IPS DF 6.9 (cell line): ENCODE results near the gene SIM1.

Experiments
- DNase-seq: peaks from one replicate; pipeline ENCODE4 v3.0.0-alpha.2; 2013; ENCODE audit warnings: low read depth, low spot score
- H3K27ac ChIP-seq: one replicate; pipeline ENCODE4 v1.5.1; 2013; ENCODE audit warnings: low read length, control low read depth
- H3K27me3 ChIP-seq: 2 replicates; pipeline ENCODE4 v1.6.1; 2013; ENCODE audit warnings: mild to moderate bottlenecking, low read length; ENCODE audit not compliant: control insufficient read depth, insufficient read depth
- H3K36me3 ChIP-seq: 2 replicates; pipeline ENCODE4 v1.6.1; 2013; ENCODE audit warnings: low read length; ENCODE audit not compliant: control insufficient read depth, insufficient read depth
- H3K4me1 ChIP-seq: 2 replicates; pipeline ENCODE4 v1.6.1; 2013; ENCODE audit warnings: low read length; ENCODE audit not compliant: control insufficient read depth, insufficient read depth
- H3K4me3 ChIP-seq: 2 replicates; pipeline ENCODE4 v1.5.1; 2013; ENCODE audit warnings: mild to moderate bottlenecking, low read length
- H3K9me3 ChIP-seq: 2 replicates; pipeline ENCODE4 v1.6.1; 2013; ENCODE audit warnings: low read length, inconsistent platforms; ENCODE audit not compliant: control insufficient read depth, insufficient read depth
- WGBS: extraction: QIAGEN DNeasy Blood & Tissue Kit; methylation state at CpG from one replicate; pipeline ENCODE4 v1.1.7; 2013; ENCODE audit warnings: mixed read lengths, missing lambda C conversion rate; ENCODE audit not compliant: insufficient read length, insufficient coverage; 5-methylcytosine and 5-hydroxymethylcytosine counted together

The SIM1 gene

DNA sequence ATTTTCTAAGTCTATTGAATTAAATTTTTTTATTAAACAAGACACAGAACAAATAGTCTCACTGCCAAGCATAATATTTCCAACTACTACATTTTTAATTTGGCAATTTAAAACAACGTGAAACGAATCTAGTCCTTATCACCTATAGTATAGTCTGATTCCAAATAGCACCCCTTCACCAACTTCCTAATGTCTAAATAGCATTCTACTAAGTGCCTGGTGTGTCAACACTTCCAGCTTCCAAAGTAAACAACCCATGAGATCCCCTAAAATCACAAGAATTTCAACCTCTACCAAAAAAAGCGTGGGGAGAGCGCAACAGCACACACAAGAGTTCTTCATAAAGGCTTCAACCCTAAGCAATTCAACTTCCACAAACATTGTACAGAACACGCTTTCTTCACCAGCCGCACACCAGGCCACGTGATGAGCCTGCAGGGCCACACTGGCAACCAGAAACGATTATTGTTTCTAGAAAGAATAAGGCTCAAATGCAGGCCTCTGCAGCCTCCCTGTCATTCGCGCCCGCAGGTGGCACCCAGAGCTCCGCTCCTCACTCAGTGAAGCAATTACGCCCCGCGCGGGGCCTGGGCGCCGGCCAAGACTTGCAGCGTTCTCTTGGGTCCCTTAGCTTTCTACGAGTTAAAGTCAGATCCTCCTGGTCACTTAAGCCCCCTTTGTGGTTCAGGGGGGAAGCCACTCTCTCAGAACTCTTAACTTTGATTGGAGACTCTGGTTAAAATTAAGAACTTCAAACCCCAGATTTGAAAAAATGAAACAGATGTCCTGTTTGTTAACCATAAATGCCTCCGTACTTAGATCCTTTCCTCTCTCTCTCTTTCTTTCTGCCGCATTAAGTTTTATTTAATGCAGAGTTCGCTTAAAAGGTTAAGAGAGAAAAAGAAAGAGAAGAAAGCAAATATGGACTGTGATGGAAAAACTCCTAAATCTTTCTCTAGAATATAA, 18.3 kb downstream of the SIM1 start:
- H3K36me3 ChIP-seq = no peaks in the 10 kb centered on the region
- H3K27me3 ChIP-seq = peaks cover 60% of the 10 kb centered on the region
- WGBS = no CpG with 5 or more reads among the region's 23 CpGs

DNA sequence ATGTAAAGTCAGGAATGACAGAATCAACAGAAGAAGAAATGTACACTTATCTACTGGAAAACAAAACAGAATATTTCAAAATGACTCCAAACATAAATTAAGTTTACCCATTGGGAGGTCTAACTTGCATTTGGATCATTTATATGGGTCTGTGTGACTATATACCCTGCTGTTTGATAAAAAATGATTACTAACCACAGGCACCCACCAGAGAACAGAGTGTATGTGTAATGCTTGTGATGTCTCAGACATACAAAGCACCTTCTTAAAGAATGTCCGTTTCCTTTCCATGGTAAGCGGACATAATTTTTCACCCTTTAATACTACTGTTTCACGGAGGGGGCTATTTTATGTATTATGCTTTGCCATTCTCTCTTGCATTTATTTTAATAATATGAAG, 19.2 kb downstream of the SIM1 start:
- Histone ChIP-seq H3K27ac (no peak overlapping the region), H3K4me1 (peaks cover 13% of the 10 kb centered on the region), H3K4me3 (no peak overlapping the region), H3K27me3 (peaks cover 51% of the 10 kb centered on the region), H3K9me3 (no peaks in the 10 kb centered on the region), H3K36me3 (no peaks in the 10 kb centered on the region)
- no peak for DNase-seq
- WGBS = no CpG with 5 or more reads among the region's 3 CpGs

More for the DNA sequence above, 18.3 kb downstream of the SIM1 start:
- DNase-seq = no peak
- Histone ChIP-seq H3K4me3 (no peak overlapping the region), H3K9me3 (no peaks in the 10 kb centered on the region), H3K27ac (no peak overlapping the region), H3K4me1 (peaks cover 13% of the 10 kb centered on the region)

DNA sequence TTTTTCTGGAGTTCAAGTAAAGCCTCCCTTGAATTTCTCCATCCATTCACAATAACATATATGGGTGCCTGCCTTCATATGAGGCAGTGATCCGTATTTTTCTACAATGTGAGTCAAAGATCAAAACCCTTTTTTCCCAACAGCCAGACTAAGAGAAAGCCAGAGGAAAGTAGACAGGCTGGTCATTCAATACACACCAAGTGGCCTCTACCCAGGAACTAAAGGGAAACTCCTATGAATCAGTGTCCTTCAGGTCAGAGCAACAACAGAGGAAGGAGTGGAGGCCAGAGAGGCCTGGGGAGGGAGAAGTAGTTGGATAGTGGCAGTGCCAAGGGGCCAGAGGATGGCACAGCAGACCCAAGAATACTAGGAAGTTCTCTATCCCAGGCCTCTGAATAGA, 23.8 kb downstream of the SIM1 start:
- no peaks in the 10 kb centered on the region for H3K4me1 ChIP-seq
- no CpG with 5 or more reads among the region's 1 CpG for WGBS
- no peaks in the 10 kb centered on the region for H3K36me3 ChIP-seq

DNA sequence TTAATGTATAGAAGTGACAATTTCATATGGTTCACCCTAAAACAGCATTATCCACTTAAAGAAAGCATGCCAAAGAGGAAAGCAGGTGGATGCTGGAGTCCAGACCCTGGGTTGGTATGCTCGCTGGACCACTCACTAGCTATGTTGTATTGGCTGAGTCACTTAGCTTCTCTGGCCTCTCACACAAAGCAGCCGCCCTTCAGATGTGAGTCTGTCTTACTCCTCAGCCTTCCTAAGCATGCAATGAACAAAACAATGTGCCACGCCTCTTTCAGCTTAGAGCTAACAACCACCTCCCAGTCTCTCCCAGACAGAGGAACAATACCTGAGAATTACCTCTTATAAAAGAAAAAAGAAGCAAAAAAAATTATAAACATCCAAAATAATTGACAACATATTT, 29.4 kb downstream of the SIM1 start:
- Histone ChIP-seq H3K4me3 (no peak overlapping the region), H3K36me3 (no peaks in the 10 kb centered on the region)

More for the DNA sequence above, 23.8 kb downstream of the SIM1 start:
- no peak for DNase-seq
- H3K27me3 ChIP-seq = peaks cover 6% of the 10 kb centered on the region
- H3K27ac ChIP-seq = no peak overlapping the region
- no peaks in the 10 kb centered on the region for H3K9me3 ChIP-seq
- no peak overlapping the region for H3K4me3 ChIP-seq

DNA sequence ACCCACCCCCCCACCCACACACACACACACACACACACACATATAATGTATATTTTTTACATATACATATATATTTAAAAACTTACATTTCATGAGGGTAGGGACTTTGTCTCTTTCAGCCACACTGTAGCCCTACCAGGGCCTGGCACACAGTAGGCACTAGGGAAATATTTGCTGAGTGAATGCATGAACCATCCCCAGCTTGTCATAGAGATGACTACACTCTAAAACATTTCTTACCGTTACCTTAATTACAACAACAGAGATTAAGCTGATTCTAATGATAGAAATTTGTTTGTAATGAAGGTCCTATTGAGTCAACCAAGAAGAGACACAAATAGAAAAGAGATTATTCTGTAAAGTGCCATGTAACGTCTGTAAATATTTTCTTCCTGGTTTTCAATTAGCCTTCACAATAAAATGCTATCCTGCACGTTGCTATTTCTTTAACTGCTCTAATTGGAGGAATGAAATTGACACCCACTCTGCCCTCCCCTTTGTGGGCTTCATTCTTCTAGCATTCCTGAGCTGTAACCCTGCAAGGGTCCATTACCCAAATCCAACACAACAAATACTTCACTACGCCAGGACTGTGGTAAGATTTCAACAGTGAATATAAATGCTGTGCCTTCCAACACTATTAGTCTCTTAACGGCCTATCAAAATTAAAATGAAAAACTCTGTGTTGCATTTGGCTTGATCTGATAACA, 30.8 kb downstream of the SIM1 start:
- Histone ChIP-seq H3K27ac (no peak overlapping the region), H3K36me3 (no peaks in the 10 kb centered on the region), H3K27me3 (no peaks in the 10 kb centered on the region), H3K4me3 (no peak overlapping the region), H3K9me3 (no peaks in the 10 kb centered on the region), H3K4me1 (no peaks in the 10 kb centered on the region)
- no peak for DNase-seq
- no CpG with 5 or more reads among the region's 5 CpGs for WGBS

More for the DNA sequence above, 29.4 kb downstream of the SIM1 start:
- no peak for DNase-seq
- no CpG with 5 or more reads among the region's 3 CpGs for WGBS
- Histone ChIP-seq H3K27ac (no peak overlapping the region), H3K27me3 (no peaks in the 10 kb centered on the region), H3K4me1 (no peaks in the 10 kb centered on the region), H3K9me3 (no peaks in the 10 kb centered on the region)

DNA sequence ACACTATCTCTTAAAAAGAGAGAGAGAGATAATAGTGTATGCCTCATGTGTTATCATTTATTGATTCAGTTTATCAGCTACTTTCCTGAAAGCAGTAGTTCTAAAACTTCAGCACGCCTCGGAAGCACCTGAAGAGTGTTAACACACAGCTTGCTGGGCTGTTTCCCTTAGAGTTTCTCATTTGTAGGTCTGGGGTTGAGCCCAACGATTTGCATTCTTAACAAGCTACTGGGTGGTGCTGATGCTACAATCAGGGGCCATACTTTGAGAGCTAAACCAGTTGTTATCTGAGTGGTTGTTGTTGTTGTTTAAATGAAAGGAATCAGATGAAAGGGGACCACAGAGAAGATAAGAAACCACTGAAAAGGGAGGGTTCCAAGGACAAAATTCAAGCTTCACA, 32.6 kb downstream of the SIM1 start:
- Histone ChIP-seq H3K4me1 (no peaks in the 10 kb centered on the region; the same call in 1 of the 2 replicates), H3K4me3 (no peak overlapping the region), H3K27me3 (no peaks in the 10 kb centered on the region), H3K27ac (no peak overlapping the region), H3K36me3 (no peaks in the 10 kb centered on the region), H3K9me3 (no peaks in the 10 kb centered on the region)
- no peak for DNase-seq
- no CpG with 5 or more reads among the region's 3 CpGs for WGBS

DNA sequence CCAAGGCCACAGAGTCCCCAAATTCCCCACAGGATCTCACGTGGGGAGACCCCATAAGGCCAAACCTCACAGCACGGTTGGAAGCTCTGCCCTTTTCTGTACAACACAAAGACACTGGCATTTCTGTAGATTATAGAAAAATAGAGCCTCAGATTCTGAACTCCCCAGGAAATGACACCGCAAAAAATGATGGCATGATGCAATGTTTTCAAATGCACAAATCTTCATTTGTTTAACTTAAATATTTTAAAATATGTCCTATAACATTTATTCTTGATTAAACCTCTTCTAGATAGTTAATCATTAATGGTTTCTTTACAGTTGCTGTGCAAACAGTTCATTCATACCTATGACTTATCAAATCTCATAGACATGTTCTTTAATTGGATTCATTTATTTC, 33.8 kb downstream of the SIM1 start:
- WGBS = no CpG with 5 or more reads among the region's 3 CpGs
- Histone ChIP-seq H3K4me3 (no peak overlapping the region), H3K4me1 (peaks cover 2% of the 10 kb centered on the region; the same call in 1 of the 2 replicates)

DNA sequence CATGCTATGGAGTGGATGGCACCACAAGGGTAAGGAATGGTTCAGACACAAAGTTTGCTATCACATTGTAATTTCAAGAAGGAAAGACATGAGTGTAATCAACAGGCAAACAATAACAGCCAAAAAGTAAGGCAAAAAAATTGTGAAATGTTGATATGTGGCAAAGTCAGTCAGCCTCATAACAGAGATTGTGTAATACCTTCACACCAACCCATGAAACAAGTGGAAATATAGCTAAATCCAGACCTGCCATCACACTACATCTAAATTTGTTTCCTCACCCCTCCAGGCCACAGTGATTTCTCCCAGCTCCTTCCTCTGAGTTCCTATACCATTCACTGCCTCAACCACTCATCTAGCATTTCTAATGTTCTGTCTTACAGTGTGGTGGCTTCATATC, 37.3 kb downstream of the SIM1 start:
- Histone ChIP-seq H3K9me3 (no peaks in the 10 kb centered on the region), H3K4me1 (peaks cover 2% of the 10 kb centered on the region; the same call in 1 of the 2 replicates), H3K27ac (no peak overlapping the region), H3K36me3 (no peaks in the 10 kb centered on the region), H3K27me3 (no peaks in the 10 kb centered on the region), H3K4me3 (no peak overlapping the region)
- no peak for DNase-seq

More for the DNA sequence above, 33.8 kb downstream of the SIM1 start:
- Histone ChIP-seq H3K9me3 (no peaks in the 10 kb centered on the region), H3K27ac (no peak overlapping the region), H3K36me3 (no peaks in the 10 kb centered on the region), H3K27me3 (no peaks in the 10 kb centered on the region)
- DNase-seq = no peak

DNA sequence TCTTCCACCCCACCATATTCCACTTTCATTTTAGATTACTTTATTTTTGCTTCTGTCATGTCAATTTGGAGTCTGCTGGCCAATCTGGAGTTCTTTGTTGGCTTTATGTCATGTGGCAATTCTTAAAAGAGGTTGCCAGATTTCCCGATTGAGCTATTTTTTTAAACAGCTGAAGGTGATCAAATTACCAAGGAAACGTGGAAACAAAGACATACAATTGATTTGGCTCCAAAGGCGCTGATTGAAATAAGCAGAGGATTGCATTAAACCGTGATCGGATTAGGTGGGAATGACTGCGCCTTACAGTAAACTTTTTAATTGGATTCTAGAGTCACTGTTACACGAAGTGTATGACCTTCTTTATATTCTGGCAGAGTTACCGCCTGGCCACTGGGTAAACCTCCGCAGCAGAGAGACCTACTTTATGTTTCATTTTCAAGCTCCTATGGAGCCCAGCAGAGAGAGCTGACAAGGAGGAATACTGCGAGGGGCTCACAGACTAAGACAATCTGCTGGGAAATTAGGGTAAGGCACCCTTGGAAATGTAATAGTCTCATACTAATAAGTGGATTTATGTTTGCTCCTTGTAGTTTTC, 37.9 kb downstream of the SIM1 start:
- Histone ChIP-seq H3K4me1 (peaks cover 2% of the 10 kb centered on the region; the same call in 1 of the 2 replicates), H3K27me3 (no peaks in the 10 kb centered on the region), H3K36me3 (no peaks in the 10 kb centered on the region), H3K4me3 (no peak overlapping the region), H3K27ac (no peak overlapping the region), H3K9me3 (no peaks in the 10 kb centered on the region)
- no CpG with 5 or more reads among the region's 10 CpGs for WGBS
- no peak for DNase-seq

DNA sequence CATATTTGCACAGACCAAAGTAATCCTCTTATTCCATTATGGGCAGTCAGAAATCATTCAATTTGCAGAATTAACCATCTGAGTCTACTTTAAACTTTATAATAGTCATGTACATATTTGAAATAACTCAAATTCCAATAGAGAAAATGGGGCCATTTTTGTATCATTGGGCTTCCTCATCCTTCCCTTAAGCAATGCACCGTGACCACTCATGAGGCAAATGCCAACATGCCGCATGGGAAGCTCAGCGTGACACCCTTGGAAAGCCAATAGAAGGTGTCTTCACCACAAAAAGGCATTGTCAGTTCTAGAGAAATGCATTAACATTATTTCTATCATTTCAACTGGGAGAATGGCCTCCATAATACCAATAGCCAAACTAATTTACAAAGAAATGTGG, 38.5 kb downstream of the SIM1 start:
- H3K27me3 ChIP-seq = no peaks in the 10 kb centered on the region
- H3K4me1 ChIP-seq = peaks cover 2% of the 10 kb centered on the region; the same call in 1 of the 2 replicates
- no CpG with 5 or more reads among the region's 3 CpGs for WGBS
- H3K9me3 ChIP-seq = no peaks in the 10 kb centered on the region
- no peaks in the 10 kb centered on the region for H3K36me3 ChIP-seq
- no peak overlapping the region for H3K27ac ChIP-seq
- DNase-seq = no peak
- no peak overlapping the region for H3K4me3 ChIP-seq
